ENCODE measurements around the gene RAD17.
"Not testable (repeated sequence)": the region's sequence is repeated elsewhere in the genome, so short reads cannot be mapped to it uniquely, and the experiment has no call there.

Gene RAD17

GRCh38 chr5:69369340-69370121 is at the start of gene RAD17, which contains the start of the genes AK6 and TAF9:
Gene RAD17 (plus strand): TSS chr5:69369818. CDS start chr5:69372209, 2,391 bp downstream.
Gene AK6 (minus strand): TSS chr5:69369520. CDS start chr5:69369490, 30 bp downstream.
Gene TAF9 (minus strand): TSS chr5:69369520. CDS start chr5:69365737, 3,783 bp downstream.
- Histone ChIP-seq H3K36me3 (ENCODE audit: low read depth) (peaks cover 68% of the 10 kb centered on the region), H3K27ac (ENCODE audit: poor library complexity, severe bottlenecking) (peak within 1 kb of the TSS; percentile 71), H3K4me3 (ENCODE audit: severe bottlenecking) (peak within 1 kb of the TSS; percentile 69), H3K9me3 (ENCODE audit: severe bottlenecking) (no peaks in the 10 kb centered on the region), H3K4me1 (ENCODE audit: insufficient read depth, poor library complexity, severe bottlenecking) (peaks cover 26% of the 10 kb centered on the region), H3K27me3 (ENCODE audit: insufficient read depth, poor library complexity, severe bottlenecking) (no peaks in the 10 kb centered on the region)
- ATAC-seq (ENCODE audit: low read depth), result peak; percentile 95
- peak; percentile 97 for DNase-seq (ENCODE audit: low spot score)
- no peak for TF ChIP-seq CTCF (IDR thresholded peaks at IDR 0.05; ENCODE audit: poor library complexity, severe bottlenecking)

- H3K4me1 ChIP-seq (ENCODE audit: insufficient read depth, poor library complexity, severe bottlenecking), result no peaks in the 10 kb centered on the region
- ATAC-seq (ENCODE audit: low read depth), result no peak
- no peaks in the 10 kb centered on the region; the same call in 1 of the 2 replicates for H3K36me3 ChIP-seq (ENCODE audit: low read depth)
- no peak for DNase-seq (ENCODE audit: low spot score)
- H3K27me3 ChIP-seq (ENCODE audit: insufficient read depth, poor library complexity, severe bottlenecking), result no peaks in the 10 kb centered on the region
- H3K9me3 ChIP-seq (ENCODE audit: severe bottlenecking), result no peaks in the 10 kb centered on the region
- H3K4me3 ChIP-seq (ENCODE audit: severe bottlenecking), result no peak overlapping the region
- no peak for TF ChIP-seq CTCF (IDR thresholded peaks at IDR 0.05; ENCODE audit: poor library complexity, severe bottlenecking)
- H3K27ac ChIP-seq (ENCODE audit: poor library complexity, severe bottlenecking), result no peak overlapping the region
These were observed 43.3 kb upstream of the RAD17 start for GRCh38 chr5:69326365-69326764.

GRCh38 chr5:69329905-69330489 is 39.6 kb upstream of the RAD17 start:
- no peak overlapping the region for H3K27ac ChIP-seq (ENCODE audit: poor library complexity, severe bottlenecking)

GRCh38 chr5:69331528-69332445 is 37.8 kb upstream of the RAD17 start:
- no peaks in the 10 kb centered on the region for H3K36me3 ChIP-seq (ENCODE audit: low read depth)
- no peaks in the 10 kb centered on the region for H3K27me3 ChIP-seq (ENCODE audit: insufficient read depth, poor library complexity, severe bottlenecking)
- peak overlapping the region; percentile 63 for H3K4me3 ChIP-seq (ENCODE audit: severe bottlenecking)
- H3K9me3 ChIP-seq (ENCODE audit: severe bottlenecking), result no peaks in the 10 kb centered on the region
- peaks cover 7% of the 10 kb centered on the region for H3K4me1 ChIP-seq (ENCODE audit: insufficient read depth, poor library complexity, severe bottlenecking)
- H3K27ac ChIP-seq (ENCODE audit: poor library complexity, severe bottlenecking), result peak overlapping the region; percentile 47
- no peak for TF ChIP-seq CTCF (IDR thresholded peaks at IDR 0.05; ENCODE audit: poor library complexity, severe bottlenecking)
- ATAC-seq (ENCODE audit: low read depth) (no peak; the same call in 2 of the 3 replicates), DNase-seq (ENCODE audit: low spot score) (no peak)

More at GRCh38 chr5:69329905-69330489, 39.6 kb upstream of the RAD17 start:
- Histone ChIP-seq H3K9me3 (ENCODE audit: severe bottlenecking) (no peaks in the 10 kb centered on the region), H3K4me3 (ENCODE audit: severe bottlenecking) (no peak overlapping the region), H3K27me3 (ENCODE audit: insufficient read depth, poor library complexity, severe bottlenecking) (no peaks in the 10 kb centered on the region), H3K4me1 (ENCODE audit: insufficient read depth, poor library complexity, severe bottlenecking) (peaks cover 7% of the 10 kb centered on the region), H3K36me3 (ENCODE audit: low read depth) (no peaks in the 10 kb centered on the region)
- no peak for TF ChIP-seq CTCF (IDR thresholded peaks at IDR 0.05; ENCODE audit: poor library complexity, severe bottlenecking)
- no peak for ATAC-seq (ENCODE audit: low read depth)
- no peak for DNase-seq (ENCODE audit: low spot score)

- H3K27me3 ChIP-seq (ENCODE audit: insufficient read depth, poor library complexity, severe bottlenecking); DNase-seq (ENCODE audit: low spot score); H3K4me3 ChIP-seq (ENCODE audit: severe bottlenecking); H3K27ac ChIP-seq (ENCODE audit: poor library complexity, severe bottlenecking); ATAC-seq (ENCODE audit: low read depth); H3K4me1 ChIP-seq (ENCODE audit: insufficient read depth, poor library complexity, severe bottlenecking); H3K9me3 ChIP-seq (ENCODE audit: severe bottlenecking); H3K36me3 ChIP-seq (ENCODE audit: low read depth): not testable (repeated sequence)
These were observed 35.8 kb upstream of the RAD17 start for GRCh38 chr5:69333668-69334315.

All from RWPE2 (cell line).